ENCODE data around the gene LRRC40.

LRRC40 gene

GRCh38 chr1:70109241-70109640 is 96.1 kb downstream of the LRRC40 start:
- no peak for DNase-seq

- DNase-seq, result no peak
Observed at GRCh38 chr1:70103770-70104169, 101.6 kb downstream of the LRRC40 start.

- no peak for DNase-seq
Observed at GRCh38 chr1:70101774-70102173, 103.6 kb downstream of the LRRC40 start.

GRCh38 chr1:70101231-70101630 is 104.1 kb downstream of the LRRC40 start:
- DNase-seq, result no peak

Measured in AML-193 (cell line).